Fibroblast of mammary gland (primary cell): Measurements from ENCODE around the gene ACLY.

Experiments
- DNase-seq: peaks from one replicate; pipeline ENCODE4 v3.0.0-alpha.2; 2010; ENCODE audit warnings: low read depth
- H3K4me3 ChIP-seq: 2 replicates; pipeline ENCODE4 v1.5.1; 2011; ENCODE audit warnings: low read depth, mild to moderate bottlenecking, low read length, moderate library complexity; ENCODE audit not compliant: control insufficient read depth
- CTCF ChIP-seq: conservative IDR thresholded peaks from 2 replicates; pipeline ENCODE4 v1.5.1; 2011; ENCODE audit warnings: low read depth, low read length, inconsistent platforms; ENCODE audit not compliant: control insufficient read depth, insufficient read depth

The ACLY gene

GRCh38 chr17:41910701-41911391, 7.9 kb downstream of the ACLY start:
- H3K4me3 ChIP-seq: no peak overlapping the region
- DNase-seq: peak; percentile 99
- no peak for TF ChIP-seq CTCF

GRCh38 chr17:41909088-41909487, 9.7 kb downstream of the ACLY start:
- H3K4me3 ChIP-seq: no peak overlapping the region
- no peak for TF ChIP-seq CTCF
- DNase-seq: no peak

DNA sequence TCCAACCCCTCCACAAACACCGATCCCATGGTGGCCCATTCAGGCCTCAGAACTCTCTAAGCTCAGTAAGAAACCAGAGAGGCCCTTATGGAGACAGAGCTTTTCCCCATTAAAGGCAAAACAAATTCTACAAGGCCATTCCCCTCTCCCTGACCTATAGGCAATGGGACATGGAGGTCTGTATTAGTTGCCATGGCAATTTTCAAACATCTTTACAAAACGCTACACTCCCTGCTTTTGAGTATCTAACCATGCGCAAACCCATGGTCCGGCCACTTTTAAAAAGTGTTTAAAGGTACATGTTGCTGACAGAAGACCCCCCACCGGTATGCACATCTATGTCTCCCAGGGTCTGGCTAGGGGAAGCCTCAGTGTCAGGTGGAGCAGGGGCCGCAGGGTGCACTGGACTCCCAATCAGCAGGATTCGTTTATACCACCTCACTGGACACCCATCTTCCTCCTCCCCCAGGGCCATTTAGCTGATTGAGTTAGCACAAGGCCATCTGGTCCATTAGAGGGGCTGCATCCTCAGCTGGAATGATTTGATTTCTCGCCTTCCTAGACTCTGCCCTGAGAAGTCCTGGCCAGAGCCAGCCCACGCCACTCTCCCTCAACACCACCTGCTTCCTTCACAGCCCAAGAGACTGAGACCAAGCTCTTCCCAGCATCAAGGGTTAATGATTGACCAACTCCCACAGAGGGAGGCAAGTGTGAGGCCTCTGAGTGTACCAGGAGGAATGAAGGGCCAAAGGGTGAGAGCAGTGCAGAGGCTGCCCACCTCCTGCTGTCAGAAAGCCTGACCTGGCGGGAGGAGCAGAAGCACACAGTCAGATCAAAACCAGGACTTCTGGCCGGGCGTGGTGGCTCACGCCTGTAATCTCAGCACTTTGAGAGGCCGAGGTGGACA, 10.9 kb downstream of the ACLY start:
- DNase-seq: peak; percentile 68
- no peak overlapping the region for H3K4me3 ChIP-seq
- TF ChIP-seq CTCF: no peak

DNA sequence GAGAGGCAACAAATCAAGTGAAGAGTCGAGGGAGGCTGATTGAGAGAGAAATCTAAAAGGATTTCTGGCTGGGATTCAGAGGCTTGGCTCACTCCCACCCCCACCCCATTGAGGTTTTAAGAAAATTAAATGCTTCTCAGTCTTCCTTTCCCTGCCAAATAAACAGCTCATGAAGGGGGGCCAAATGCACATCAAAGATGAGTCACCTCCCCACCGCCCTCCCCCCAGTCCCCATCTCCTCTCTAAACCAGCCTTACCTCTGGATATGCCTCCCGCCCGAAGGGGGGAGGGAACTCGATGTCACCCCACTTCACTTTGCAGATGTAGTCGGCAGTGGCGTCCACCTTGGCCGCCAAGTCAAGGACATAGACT, 11.6 kb downstream of the ACLY start:
- TF ChIP-seq CTCF: no peak
- DNase-seq: peak; percentile 91
- H3K4me3 ChIP-seq: no peak overlapping the region

- peak; percentile 66 for DNase-seq
- no peak for TF ChIP-seq CTCF
- H3K4me3 ChIP-seq: no peak overlapping the region
These were observed 12.1 kb downstream of the ACLY start for GRCh38 chr17:41906465-41907184.

GRCh38 chr17:41905172-41905571, 13.6 kb downstream of the ACLY start:
- no peak for TF ChIP-seq CTCF
- no peak overlapping the region for H3K4me3 ChIP-seq
- DNase-seq: no peak
